ENCODE data around the gene LRP2. TPM values are rescaled to one million over a fixed set of nuclear protein-coding genes. Genes with fewer than 3 reads are reported as not detected.
"Not testable (repeated sequence)": the region's sequence is repeated elsewhere in the genome, so short reads cannot be mapped to it uniquely, and the experiment has no call there.

LRP2 gene
- polyA plus RNA-seq, 4 donors = 0.01 to 10.4 TPM; not detected in 2

- no peak overlapping the region for H3K4me3 ChIP-seq (ENCODE audit: low read depth in 1 of 3, low read length in 3 of 3)
- DNase-seq (no peak), FAIRE-seq (no peak)
- H3K9me3 ChIP-seq (ENCODE audit: control insufficient read depth in 2 of 2, insufficient read depth in 1 of 2, low read depth in 1 of 2, low read length in 1 of 2) = no peaks in the 10 kb centered on the region
- peaks cover 0 to 3% (median 0%) of the 10 kb centered on the region in 3 donors for H3K27me3 ChIP-seq (ENCODE audit: control insufficient read depth in 3 of 3, insufficient read depth in 3 of 3, low read length in 3 of 3)
- H3K36me3 ChIP-seq (ENCODE audit: control insufficient read depth in 3 of 3, insufficient read depth in 2 of 3, low read depth in 1 of 3, low read length in 3 of 3) = no peaks in the 10 kb centered on the region
- H3K27ac ChIP-seq (ENCODE audit: low read depth in 1 of 3, low read length in 2 of 3) = no peak overlapping the region
- WGBS, 3 donors = 76 to 77% (median 77%) methylated on average over 4 of the region's 4 CpGs
- H3K4me1 ChIP-seq (ENCODE audit: control insufficient read depth in 3 of 3, insufficient read depth in 2 of 3, low read depth in 1 of 3, low read length in 2 of 3) = no peaks in the 10 kb centered on the region
These were observed 75.6 kb downstream of the LRP2 start for GRCh38 chr2:169286624-169287231.

- H3K4me3 ChIP-seq (ENCODE audit: low read depth in 1 of 3, low read length in 3 of 3) = no peak overlapping the region
- DNase-seq (no peak), FAIRE-seq (no peak)
- H3K27me3 ChIP-seq (ENCODE audit: control insufficient read depth in 3 of 3, insufficient read depth in 3 of 3, low read length in 3 of 3) = peaks cover 0 to 3% (median 0%) of the 10 kb centered on the region in 3 donors
- H3K4me1 ChIP-seq (ENCODE audit: control insufficient read depth in 3 of 3, insufficient read depth in 2 of 3, low read depth in 1 of 3, low read length in 2 of 3) = no peaks in the 10 kb centered on the region
- no peaks in the 10 kb centered on the region for H3K9me3 ChIP-seq (ENCODE audit: control insufficient read depth in 2 of 2, insufficient read depth in 1 of 2, low read depth in 1 of 2, low read length in 1 of 2)
- H3K27ac ChIP-seq (ENCODE audit: low read depth in 1 of 3, low read length in 2 of 3) = no peak overlapping the region
- H3K36me3 ChIP-seq (ENCODE audit: control insufficient read depth in 3 of 3, insufficient read depth in 2 of 3, low read depth in 1 of 3, low read length in 3 of 3) = no peaks in the 10 kb centered on the region
- WGBS, 3 donors = 60 to 62% (median 62%) methylated on average over 5 of the region's 5 CpGs
These were observed 76.7 kb downstream of the LRP2 start for GRCh38 chr2:169285531-169286235.

GRCh38 chr2:169280502-169280901, 81.8 kb downstream of the LRP2 start:
- Histone ChIP-seq H3K27ac (ENCODE audit: low read depth in 1 of 3, low read length in 2 of 3) (no peak overlapping the region), H3K36me3 (ENCODE audit: control insufficient read depth in 3 of 3, insufficient read depth in 2 of 3, low read depth in 1 of 3, low read length in 3 of 3) (no peaks in the 10 kb centered on the region), H3K4me1 (ENCODE audit: control insufficient read depth in 3 of 3, insufficient read depth in 2 of 3, low read depth in 1 of 3, low read length in 2 of 3) (no peaks in the 10 kb centered on the region), H3K9me3 (ENCODE audit: control insufficient read depth in 2 of 2, insufficient read depth in 1 of 2, low read depth in 1 of 2, low read length in 1 of 2) (no peaks in the 10 kb centered on the region), H3K27me3 (ENCODE audit: control insufficient read depth in 3 of 3, insufficient read depth in 3 of 3, low read length in 3 of 3) (peaks cover 0 to 3% (median 2%) of the 10 kb centered on the region in 3 donors), H3K4me3 (ENCODE audit: low read depth in 1 of 3, low read length in 3 of 3) (no peak overlapping the region)
- DNase-seq (no peak), FAIRE-seq (no peak)
- 86 to 90% (median 89%) methylated on average over 4 of the region's 4 CpGs for WGBS, 3 donors

GRCh38 chr2:169275696-169276444, 86.5 kb downstream of the LRP2 start:
- Histone ChIP-seq H3K27ac (ENCODE audit: low read depth in 1 of 3, low read length in 2 of 3) (no peak overlapping the region), H3K4me1 (ENCODE audit: control insufficient read depth in 3 of 3, insufficient read depth in 2 of 3, low read depth in 1 of 3, low read length in 2 of 3) (no peaks in the 10 kb centered on the region), H3K27me3 (ENCODE audit: control insufficient read depth in 3 of 3, insufficient read depth in 3 of 3, low read length in 3 of 3) (peaks cover 0 to 2% (median 0%) of the 10 kb centered on the region in 3 donors), H3K9me3 (ENCODE audit: control insufficient read depth in 2 of 2, insufficient read depth in 1 of 2, low read depth in 1 of 2, low read length in 1 of 2) (no peaks in the 10 kb centered on the region), H3K4me3 (ENCODE audit: low read depth in 1 of 3, low read length in 3 of 3) (no peak overlapping the region), H3K36me3 (ENCODE audit: control insufficient read depth in 3 of 3, insufficient read depth in 2 of 3, low read depth in 1 of 3, low read length in 3 of 3) (no peaks in the 10 kb centered on the region)
- FAIRE-seq (no peak), DNase-seq (peak; percentile 13 to 19)
- 75 to 78% (median 77%) methylated on average over 7 of the region's 7 CpGs for WGBS, 3 donors

- Histone ChIP-seq H3K27me3 (ENCODE audit: control insufficient read depth in 3 of 3, insufficient read depth in 3 of 3, low read length in 3 of 3) (no peaks in the 10 kb centered on the region), H3K36me3 (ENCODE audit: control insufficient read depth in 3 of 3, insufficient read depth in 2 of 3, low read depth in 1 of 3, low read length in 3 of 3) (no peaks in the 10 kb centered on the region), H3K4me1 (ENCODE audit: control insufficient read depth in 3 of 3, insufficient read depth in 2 of 3, low read depth in 1 of 3, low read length in 2 of 3) (no peaks in the 10 kb centered on the region), H3K4me3 (ENCODE audit: low read depth in 1 of 3, low read length in 3 of 3) (no peak overlapping the region), H3K27ac (ENCODE audit: low read depth in 1 of 3, low read length in 2 of 3) (no peak overlapping the region), H3K9me3 (ENCODE audit: control insufficient read depth in 2 of 2, insufficient read depth in 1 of 2, low read depth in 1 of 2, low read length in 1 of 2) (no peaks in the 10 kb centered on the region)
- WGBS, 3 donors = 68 to 89% (median 77%) methylated on average over 4 of the region's 4 CpGs
- DNase-seq (no peak), FAIRE-seq (no peak)
These were observed 90.3 kb downstream of the LRP2 start for GRCh38 chr2:169272010-169272409.

- not testable (repeated sequence) for H3K36me3 ChIP-seq (ENCODE audit: control insufficient read depth in 3 of 3, insufficient read depth in 2 of 3, low read depth in 1 of 3, low read length in 3 of 3); H3K4me1 ChIP-seq (ENCODE audit: control insufficient read depth in 3 of 3, insufficient read depth in 2 of 3, low read depth in 1 of 3, low read length in 2 of 3); H3K9me3 ChIP-seq (ENCODE audit: control insufficient read depth in 2 of 2, insufficient read depth in 1 of 2, low read depth in 1 of 2, low read length in 1 of 2); H3K27ac ChIP-seq (ENCODE audit: low read depth in 1 of 3, low read length in 2 of 3); FAIRE-seq; DNase-seq; H3K4me3 ChIP-seq (ENCODE audit: low read depth in 1 of 3, low read length in 3 of 3); H3K27me3 ChIP-seq (ENCODE audit: control insufficient read depth in 3 of 3, insufficient read depth in 3 of 3, low read length in 3 of 3)
- WGBS, 3 donors = 85 to 96% (median 89%) methylated on average over 6 of the region's 6 CpGs
These were observed 91.8 kb downstream of the LRP2 start for GRCh38 chr2:169270574-169270973.

- Histone ChIP-seq H3K27ac (ENCODE audit: low read depth in 1 of 3, low read length in 2 of 3) (no peak overlapping the region), H3K4me1 (ENCODE audit: control insufficient read depth in 3 of 3, insufficient read depth in 2 of 3, low read depth in 1 of 3, low read length in 2 of 3) (no peaks in the 10 kb centered on the region), H3K27me3 (ENCODE audit: control insufficient read depth in 3 of 3, insufficient read depth in 3 of 3, low read length in 3 of 3) (no peaks in the 10 kb centered on the region), H3K36me3 (ENCODE audit: control insufficient read depth in 3 of 3, insufficient read depth in 2 of 3, low read depth in 1 of 3, low read length in 3 of 3) (no peaks in the 10 kb centered on the region), H3K4me3 (ENCODE audit: low read depth in 1 of 3, low read length in 3 of 3) (no peak overlapping the region), H3K9me3 (ENCODE audit: control insufficient read depth in 2 of 2, insufficient read depth in 1 of 2, low read depth in 1 of 2, low read length in 1 of 2) (no peaks in the 10 kb centered on the region)
- DNase-seq = no peak
- FAIRE-seq = no peak
- WGBS, 3 donors = 71 to 90% (median 75%) methylated on average over 1 of the region's 1 CpG
These were observed 96.7 kb downstream of the LRP2 start for GRCh38 chr2:169265591-169265990.

GRCh38 chr2:169260846-169261642, 101.3 kb downstream of the LRP2 start:
- H3K9me3 ChIP-seq (ENCODE audit: control insufficient read depth in 2 of 2, insufficient read depth in 1 of 2, low read depth in 1 of 2, low read length in 1 of 2) = no peaks in the 10 kb centered on the region
- H3K4me1 ChIP-seq (ENCODE audit: control insufficient read depth in 3 of 3, insufficient read depth in 2 of 3, low read depth in 1 of 3, low read length in 2 of 3) = no peaks in the 10 kb centered on the region
- no peak overlapping the region for H3K27ac ChIP-seq (ENCODE audit: low read depth in 1 of 3, low read length in 2 of 3)
- H3K4me3 ChIP-seq (ENCODE audit: low read depth in 1 of 3, low read length in 3 of 3) = no peak overlapping the region
- FAIRE-seq = no peak
- H3K36me3 ChIP-seq (ENCODE audit: control insufficient read depth in 3 of 3, insufficient read depth in 2 of 3, low read depth in 1 of 3, low read length in 3 of 3) = no peaks in the 10 kb centered on the region
- no peak for DNase-seq
- no peaks in the 10 kb centered on the region for H3K27me3 ChIP-seq (ENCODE audit: control insufficient read depth in 3 of 3, insufficient read depth in 3 of 3, low read length in 3 of 3)

All from small intestine (tissue), 7 donors.